H54 (cell line): Measurements from ENCODE around the gene ACOT11.

Experiments used
- DNase-seq: peaks from one replicate; pipeline ENCODE4 v3.0.0; 2011; ENCODE audit warnings: low spot score, mixed read lengths; ENCODE audit not compliant: insufficient read length
- FAIRE-seq: peaks from 3 replicates; lab custom pipeline; 2011; peaks lifted over from hg19 to GRCh38; lab: Jason Lieb, UNC
- POLR2A ChIP-seq: IDR thresholded peaks from 2 replicates; pipeline ENCODE4 v1.6.1; 2011; ENCODE audit warnings: low read depth, mild to moderate bottlenecking, low read length

ACOT11 gene

DNA sequence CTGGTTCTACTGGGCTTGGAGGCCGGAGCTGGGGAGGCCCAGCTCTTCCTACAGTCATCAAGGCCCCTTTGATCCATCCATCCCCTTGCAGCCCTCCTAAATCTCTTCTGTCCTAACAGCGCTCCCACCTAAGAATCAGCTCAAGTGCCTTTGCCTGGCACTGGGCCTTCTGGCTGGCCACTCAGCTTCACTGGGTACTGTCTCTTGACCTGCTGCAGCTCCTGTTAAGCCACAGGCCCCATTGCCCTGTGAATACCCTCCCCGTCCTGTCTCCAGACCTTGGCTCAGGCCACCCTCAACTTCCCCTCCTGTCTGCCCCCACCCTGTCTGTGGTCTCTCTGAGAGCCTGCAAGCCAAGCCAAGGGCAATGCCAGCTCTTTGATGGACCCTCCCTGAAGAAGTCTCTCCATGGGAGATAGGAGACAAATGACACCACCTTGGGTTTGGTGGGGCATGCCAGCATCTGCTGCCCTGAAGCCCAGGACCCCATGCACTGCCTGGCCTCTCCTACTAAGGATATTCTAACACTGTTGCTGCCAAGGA is 48.0 kb downstream of the ACOT11 start:
- no peak for TF ChIP-seq POLR2A
- DNase-seq, result no peak
- FAIRE-seq, result no peak

DNA sequence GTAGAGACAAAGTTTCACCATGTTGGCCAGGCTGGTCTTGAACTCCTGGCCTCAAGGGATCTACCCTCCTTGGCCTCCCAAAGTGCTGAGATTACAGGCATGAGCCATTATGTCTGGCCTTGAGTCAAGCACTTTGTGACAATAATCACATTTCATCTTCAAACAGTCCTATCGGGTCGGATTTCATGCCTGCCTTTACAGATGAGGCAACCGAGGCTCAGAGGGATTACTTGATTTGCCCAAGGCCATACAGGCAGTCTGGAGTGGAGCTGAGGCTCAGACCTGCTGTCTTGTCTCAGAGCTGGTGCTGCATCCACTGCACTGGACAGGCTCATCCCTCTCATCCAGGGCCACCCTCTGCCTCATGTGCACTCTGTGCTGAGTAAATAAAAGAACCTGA is 48.7 kb downstream of the ACOT11 start:
- no peak for FAIRE-seq
- no peak for DNase-seq
- no peak for TF ChIP-seq POLR2A

DNA sequence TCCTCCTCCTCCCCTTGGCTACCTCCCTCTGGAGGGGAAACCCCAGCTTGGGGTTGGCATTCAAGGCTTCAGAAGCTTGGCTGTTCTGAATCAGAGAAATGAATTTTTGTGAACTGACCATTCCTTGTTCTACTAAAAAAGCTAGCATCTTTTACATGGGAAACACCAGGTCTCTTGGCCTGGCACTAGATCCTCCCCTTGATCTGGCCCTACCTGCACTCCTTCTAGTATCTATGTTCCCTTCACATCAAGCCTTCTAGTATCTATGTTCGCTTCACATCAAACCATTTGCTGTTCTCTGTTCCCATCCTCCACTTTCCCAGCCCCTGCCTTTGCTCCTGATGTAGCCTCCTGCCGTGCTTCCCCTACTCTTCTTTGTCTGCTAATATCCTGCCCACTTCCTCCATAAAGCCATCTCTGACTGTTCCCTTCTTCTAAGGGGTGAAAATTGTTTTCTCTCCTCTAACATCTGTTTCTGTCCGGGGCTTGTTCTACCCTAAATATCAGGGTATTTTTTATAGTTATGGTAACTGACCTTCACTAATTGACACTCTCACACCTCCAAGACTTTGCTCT is 49.5 kb downstream of the ACOT11 start:
- no peak for TF ChIP-seq POLR2A
- DNase-seq (no peak), FAIRE-seq (no peak)

- DNase-seq, result no peak
- FAIRE-seq, result no peak
- TF ChIP-seq POLR2A, result no peak
Measured at GRCh38 chr1:54599211-54599823, 51.3 kb downstream of the ACOT11 start.

DNA sequence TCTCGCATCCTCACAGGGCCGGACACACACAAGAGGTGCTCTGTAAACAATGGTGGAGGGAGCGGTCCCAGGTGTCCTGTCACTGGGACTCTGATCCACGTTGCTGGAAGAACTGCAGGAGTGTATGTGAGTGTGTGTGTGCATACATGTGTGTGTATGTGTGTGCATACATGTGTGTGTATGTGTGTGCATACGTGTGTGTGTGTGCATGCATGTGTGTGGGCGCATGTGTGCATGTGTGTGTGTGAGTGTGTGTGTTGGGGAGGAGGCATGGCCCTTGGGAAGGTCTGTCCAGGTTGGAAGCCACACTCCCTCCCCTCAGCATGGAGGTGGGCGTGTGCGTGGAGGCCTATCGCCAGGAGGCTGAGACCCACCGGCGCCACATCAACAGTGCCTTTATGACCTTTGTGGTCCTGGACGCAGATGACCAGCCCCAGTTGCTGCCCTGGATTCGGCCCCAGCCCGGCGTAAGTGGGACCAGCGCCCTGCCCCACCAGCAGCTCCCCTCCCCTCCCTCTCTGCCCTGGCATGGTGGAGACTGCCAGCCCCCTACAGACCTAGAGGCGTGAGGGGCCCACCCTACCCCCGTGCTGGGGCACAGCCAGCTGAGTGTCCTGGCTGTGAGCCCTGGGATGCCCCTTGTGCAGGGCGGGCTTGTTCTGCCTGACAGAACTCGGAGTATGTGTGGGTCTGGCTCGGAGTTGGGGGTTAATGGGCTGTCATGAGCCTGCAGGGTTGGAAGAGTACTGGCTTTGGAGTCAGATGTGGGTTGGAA is 53.1 kb downstream of the ACOT11 start:
- no peak for FAIRE-seq
- TF ChIP-seq POLR2A, result no peak
- DNase-seq, result no peak

DNA sequence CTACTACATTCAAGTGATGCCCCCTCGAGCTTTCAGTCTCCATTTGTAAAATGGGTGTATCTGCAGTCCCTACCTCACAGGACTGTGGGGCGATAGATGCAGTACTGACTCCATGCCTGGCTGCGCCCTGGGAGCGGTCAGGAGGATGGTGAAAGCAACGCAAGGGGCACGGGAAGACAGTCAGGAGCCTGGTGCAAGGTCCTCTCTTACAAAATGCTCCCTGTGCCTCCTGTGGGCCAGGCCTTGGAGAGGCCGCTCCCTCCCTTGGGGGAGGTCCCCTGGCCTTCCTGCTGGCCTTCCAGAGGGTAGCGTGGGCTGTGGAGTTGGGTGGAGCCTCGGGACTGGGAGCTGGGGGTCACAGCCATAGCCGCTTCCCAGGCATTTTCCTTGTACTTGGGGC is 53.7 kb downstream of the ACOT11 start:
- FAIRE-seq (no peak), DNase-seq (no peak)
- TF ChIP-seq POLR2A, result no peak

DNA sequence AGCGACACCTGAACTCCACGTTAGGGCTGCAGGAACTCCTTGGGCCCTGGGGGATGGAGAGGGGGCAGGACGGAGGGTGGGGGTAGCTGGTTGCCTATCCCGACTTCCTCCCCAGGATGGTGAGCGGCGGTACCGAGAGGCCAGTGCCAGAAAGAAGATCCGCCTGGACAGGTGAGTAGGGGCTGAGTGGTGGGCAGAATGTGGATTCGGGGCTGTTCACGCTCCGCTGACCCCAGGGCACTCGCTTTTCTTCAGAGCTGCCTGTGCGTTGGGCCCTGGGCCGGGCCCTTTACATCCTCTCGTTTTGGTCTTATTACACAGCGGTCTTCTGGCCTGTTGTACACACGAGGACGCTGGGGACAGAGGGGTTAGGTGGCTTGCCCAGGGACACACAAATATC is 54.5 kb downstream of the ACOT11 start:
- DNase-seq (no peak), FAIRE-seq (no peak)
- no peak for TF ChIP-seq POLR2A

DNA sequence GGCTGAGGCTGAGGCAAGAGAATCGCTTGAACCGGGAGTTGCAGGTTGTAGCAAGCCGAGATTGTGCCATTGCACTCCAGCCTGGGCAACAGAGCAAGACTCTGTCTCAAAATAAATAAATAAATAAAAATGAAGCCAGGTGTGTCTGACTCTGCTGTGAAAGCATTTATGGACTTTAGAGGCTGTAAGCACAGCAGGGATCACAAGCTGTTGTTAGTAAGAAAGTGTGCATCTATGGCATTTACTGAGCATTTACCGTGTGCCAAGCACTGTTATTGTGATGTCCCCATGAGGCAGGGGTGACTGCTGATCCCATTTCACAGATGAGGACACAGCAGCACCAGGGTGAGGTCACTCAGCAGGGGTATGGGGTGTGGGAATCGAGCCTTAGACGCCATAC is 55.2 kb downstream of the ACOT11 start:
- no peak for FAIRE-seq
- no peak for DNase-seq
- no peak for TF ChIP-seq POLR2A

DNA sequence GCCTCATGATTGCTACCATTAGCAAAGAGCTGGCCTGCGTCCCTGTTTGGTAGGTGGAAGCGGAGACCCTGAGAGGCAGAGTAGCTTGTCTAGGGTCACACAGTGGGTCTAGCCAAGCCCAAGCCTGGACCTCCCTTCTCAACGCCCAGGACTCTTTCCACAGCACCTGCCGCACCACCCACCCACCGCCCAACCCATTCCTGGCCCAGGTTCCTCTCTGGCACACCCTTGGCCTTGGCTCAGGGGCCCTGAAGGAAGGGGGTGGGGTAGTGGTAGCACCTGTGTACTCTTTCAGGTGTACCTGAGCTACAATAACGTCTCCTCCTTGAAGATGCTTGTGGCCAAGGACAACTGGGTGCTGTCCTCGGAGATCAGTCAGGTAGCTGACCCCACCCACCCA is 56.0 kb downstream of the ACOT11 start:
- no peak for FAIRE-seq
- no peak for DNase-seq
- TF ChIP-seq POLR2A, result no peak

DNA sequence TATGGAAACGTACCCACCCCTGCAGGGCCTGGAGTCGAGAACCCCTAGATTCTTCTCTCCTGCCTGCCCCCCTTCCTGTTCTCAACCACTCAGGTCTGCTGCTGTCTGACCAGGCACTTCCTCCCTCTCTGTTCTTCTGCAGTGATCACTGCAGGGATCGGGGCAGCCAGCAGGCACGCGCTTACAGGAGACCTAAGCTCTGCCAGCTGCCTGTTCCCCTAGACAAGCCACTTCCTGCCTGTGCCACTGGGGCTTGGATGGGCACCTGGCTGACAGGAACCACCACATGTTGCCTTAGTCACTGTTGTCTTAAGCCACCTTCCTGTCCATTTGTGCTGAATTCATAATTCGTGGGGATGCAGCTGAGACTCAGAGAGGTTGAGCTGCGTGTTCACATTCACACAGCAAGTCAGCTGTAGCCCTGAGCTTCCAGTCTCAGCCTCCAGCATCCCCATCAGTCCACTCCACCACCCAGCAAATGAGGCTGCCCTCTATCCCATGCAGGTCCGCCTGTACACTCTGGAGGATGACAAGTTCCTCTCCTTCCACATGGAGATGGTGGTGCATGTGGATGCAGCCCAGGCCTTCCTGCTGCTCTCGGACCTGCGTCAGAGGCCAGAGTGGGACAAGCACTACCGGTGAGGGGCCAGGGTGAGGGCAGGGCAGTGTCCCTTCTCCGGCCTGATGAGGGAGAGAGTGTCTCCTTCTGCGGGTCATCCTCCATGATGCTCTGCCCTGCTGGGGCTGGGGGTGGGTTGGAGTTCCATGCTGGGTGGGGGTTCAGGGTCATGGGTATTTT is 56.7 kb downstream of the ACOT11 start:
- no peak for TF ChIP-seq POLR2A
- DNase-seq (no peak), FAIRE-seq (no peak)

DNA sequence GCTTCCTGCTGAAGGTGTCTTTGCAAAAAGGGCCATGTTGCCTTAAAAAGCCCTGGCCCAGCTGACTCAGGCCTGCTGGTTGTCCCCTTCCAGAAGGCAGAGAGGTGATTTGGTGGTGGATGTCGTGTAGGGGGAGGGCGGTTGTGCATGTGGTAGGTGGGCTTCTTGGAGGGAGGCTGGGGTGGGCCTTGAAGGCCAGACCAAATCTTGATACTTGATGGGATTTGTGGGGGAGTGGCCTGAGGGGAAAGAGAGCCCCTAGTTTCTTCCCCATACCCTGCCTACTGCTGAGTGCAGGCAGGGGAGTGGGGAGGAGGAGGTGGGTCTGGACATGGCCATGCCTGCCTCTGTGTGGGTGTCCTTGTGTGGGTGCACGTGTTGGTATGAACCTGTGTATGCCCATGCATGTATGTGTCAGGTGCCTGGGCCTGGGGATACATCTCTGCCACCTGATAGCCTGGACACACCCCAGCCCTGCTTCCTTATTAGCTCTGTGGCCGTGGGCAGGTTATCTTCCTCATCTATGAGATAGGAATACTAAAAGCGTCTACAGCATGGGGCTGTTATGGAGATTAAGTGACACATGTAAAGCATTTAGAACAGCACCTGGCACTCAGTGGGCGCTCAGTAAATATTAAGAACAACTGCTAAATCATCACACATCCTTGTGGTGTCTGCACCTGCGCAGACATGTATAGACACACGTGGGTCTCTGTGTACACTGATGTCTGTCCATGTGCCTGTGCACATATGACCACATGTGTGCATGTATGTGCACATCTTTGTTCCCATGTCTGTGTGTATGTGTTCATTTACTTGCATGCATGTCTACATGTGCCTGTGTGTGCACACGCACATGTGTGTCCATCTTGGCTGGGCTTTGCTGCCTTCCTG is 58.3 kb downstream of the ACOT11 start:
- FAIRE-seq, result no peak
- TF ChIP-seq POLR2A, result no peak
- no peak for DNase-seq

GRCh38 chr1:54606990-54607325 is 58.9 kb downstream of the ACOT11 start:
- no peak for TF ChIP-seq POLR2A
- no peak for DNase-seq
- no peak for FAIRE-seq
